HG02588 (cell line): Measurements from ENCODE around the gene KLHL12.

Source experiments
- ATAC-seq: cut with Tn5 transposase; IDR thresholded peaks from one replicate; pipeline ENCODE4 v1.9.1; 2021; ENCODE audit warnings: mild to moderate bottlenecking, moderate library complexity; ENCODE audit not compliant: unreplicated experiment

Gene KLHL12

GRCh38 chr1:202888531-202889360 lies 38.3 kb downstream of the KLHL12 start, which contains the start of gene RABIF:
Gene RABIF, minus strand, starts transcription at chr1:202889149. Its CDS starts 51 bp downstream, at chr1:202889098.
- peak; percentile 83 for ATAC-seq

GRCh38 chr1:202888221-202888530 lies 38.9 kb downstream of the KLHL12 start:
- ATAC-seq, result no peak

DNA sequence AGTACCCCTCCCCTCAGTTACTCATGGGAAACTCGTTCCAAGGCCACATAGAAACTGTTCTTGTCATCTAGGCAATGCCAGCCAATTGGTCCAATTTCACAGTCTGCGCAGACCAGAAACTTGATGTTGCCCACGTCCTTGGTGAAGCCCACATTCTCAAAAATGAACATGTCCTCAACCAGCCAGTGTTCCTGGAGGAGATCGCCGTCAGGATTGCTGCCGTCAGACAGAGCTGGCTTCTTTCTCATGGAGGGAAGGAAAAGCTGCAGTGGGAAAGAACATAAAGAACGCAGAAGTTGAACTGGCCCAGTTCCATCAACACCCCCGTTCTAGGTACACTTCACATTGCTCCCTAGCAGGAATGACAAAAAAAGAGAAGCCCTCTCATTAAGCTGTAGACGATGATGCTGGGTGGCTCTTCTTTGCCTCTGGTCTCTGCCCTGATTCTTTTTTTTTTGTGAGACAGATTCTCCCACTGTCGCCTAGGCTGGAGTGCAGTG lies 46.0 kb downstream of the KLHL12 start:
- ATAC-seq, result no peak

- no peak for ATAC-seq
These were observed 47.0 kb downstream of the KLHL12 start for GRCh38 chr1:202880062-202880461.

DNA sequence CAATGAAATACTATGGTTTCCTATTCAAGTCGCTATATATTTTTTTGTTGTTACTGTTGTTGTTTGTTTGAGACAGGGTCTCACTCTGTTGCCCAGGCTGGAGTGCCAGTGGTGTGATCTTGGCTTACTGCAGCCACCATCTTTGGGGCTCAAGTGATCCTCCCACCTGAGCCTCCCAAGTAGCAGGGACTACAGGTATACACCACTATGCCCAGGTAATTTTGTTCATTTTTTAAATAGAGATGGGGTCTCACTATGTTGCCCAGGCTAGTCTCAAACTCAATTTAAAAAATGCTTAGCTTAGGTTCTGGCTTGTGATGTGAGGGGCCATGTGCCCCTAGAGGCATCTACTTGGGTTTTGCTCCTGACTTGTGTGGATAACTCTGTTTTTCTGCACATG lies 47.9 kb downstream of the KLHL12 start:
- no peak for ATAC-seq

- ATAC-seq, result no peak
These were observed 54.0 kb downstream of the KLHL12 start for GRCh38 chr1:202873026-202873425.

DNA sequence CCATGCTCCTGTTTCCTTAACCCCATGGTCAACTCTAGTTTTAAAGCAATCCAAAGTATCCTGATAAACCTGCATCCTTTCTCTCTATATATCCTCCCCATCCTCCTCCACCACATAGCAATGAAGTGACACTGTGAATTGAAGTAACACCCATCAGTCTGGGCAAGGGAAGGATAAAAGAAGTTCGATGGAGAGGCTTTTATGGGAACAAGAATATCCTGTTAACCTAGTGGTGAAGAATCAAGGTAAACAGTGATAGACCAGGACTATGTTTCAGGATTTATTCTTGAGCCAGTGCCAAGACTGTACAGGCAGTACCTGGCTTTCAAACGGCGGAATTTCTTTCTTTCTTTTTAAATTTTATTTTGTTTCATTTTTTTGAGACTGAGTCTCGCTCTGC lies 55.7 kb downstream of the KLHL12 start:
- no peak for ATAC-seq

DNA sequence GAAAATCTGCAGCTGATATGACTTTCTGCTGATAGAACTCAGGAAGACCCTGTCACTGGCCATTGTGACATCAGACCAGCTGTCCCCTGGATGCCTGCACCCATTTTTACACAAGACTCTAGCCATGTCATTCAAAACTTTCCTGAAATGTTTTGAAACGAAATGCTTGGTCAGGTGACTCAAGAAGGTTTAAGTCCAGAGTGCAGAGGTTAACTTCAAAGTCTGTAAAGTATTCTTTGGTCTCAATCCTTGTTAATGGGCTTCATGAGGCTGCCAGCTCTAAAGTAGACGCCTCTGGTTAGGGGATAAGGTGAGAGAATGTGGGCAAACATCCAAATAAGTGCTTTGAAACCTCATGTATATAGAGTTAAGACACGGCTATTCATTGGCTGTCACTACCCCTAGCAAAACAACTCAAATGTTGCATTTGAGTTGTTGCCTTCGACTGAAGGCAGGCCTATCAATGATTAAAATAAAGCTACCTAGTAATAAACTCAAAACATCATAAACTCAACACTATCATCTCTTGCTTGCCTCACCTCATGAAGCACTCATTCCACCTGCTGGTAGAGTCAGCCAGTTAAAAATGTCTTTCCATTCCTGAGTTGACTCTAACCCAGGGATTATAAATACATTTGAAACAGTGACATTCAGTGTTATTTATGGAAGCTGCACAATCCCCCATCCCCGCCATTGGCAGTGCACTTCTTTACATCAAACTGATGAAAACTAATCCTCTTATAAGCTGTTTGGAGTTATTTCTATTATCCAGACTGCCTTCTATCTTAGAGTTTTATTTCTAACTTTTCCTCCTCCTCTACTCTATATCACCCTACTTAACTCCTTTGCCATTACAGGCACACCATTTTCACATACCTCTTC lies 64.1 kb downstream of the KLHL12 start:
- ATAC-seq, result no peak

GRCh38 chr1:202861420-202862132 lies 65.5 kb downstream of the KLHL12 start:
- peak; percentile 81 for ATAC-seq

- ATAC-seq, result peak; percentile 23
These were observed 66.2 kb downstream of the KLHL12 start for GRCh38 chr1:202860744-202861419.

- no peak for ATAC-seq
These were observed 68.1 kb downstream of the KLHL12 start for GRCh38 chr1:202858789-202859414.

- no peak for ATAC-seq
These were observed 68.7 kb downstream of the KLHL12 start for GRCh38 chr1:202858331-202858730.

DNA sequence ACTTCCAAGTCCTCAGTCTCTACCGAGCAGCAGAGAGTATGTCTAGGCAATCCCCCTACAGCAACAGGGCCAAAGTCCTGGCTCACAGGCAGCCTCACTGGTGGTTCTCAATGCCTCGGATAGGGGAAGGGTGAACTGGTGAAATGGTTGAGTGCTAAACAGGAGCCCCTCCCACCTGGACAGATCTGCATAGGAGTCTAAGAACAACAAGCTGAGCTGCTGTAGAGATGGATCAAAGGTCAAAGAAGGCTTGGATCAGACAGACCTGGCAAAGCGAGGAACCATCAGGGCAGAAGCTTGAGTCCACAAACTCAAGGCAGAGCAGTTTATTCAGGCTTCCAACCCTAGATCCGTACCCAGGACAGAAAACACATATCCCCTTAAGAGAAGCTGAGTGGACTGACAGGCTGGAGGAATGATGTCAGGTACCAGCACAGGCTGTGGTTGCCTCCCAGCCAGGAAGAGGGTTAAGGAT lies 69.9 kb downstream of the KLHL12 start:
- ATAC-seq, result no peak

- no peak for ATAC-seq
These were observed 71.0 kb downstream of the KLHL12 start for GRCh38 chr1:202856014-202856413.

- no peak for ATAC-seq
These were observed 72.2 kb downstream of the KLHL12 start for GRCh38 chr1:202854787-202855186.

- no peak for ATAC-seq
These were observed 74.7 kb downstream of the KLHL12 start for GRCh38 chr1:202852163-202852904.

DNA sequence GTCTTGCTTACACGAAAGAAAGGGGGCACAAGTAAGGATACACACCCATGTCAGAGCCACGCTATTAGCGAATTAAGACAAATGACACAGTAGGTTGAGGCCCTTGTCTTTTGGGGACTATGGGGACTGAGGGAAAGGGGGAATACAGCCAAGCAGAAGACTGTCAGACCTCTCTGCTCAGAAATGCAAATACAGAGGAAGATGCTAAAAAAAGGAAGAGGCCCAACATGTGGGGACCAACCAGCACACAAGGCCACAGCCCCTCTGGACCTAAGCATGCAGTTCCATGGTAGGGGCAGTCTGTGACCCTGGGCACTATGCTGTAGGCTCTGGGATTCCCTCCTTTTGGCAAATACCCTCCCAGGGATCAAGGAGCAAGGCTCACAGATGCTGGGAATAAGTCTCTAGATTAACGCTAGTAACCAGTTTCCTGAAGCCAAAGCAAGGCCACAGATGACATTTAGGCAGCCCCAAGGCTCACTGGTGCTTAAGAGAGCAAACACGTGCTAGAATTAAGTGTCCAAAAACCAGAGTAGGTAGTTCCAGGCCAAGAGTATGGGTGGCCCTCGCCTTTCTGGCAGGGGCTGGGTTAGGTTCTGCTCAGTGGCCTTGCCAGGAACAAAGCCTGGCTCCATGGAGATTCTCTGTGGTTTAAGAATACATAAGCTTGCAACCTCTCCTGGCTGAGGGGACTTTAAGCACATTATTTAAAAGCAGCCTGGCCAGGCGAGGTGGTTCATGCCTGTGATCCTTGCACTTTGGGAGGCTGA lies 76.3 kb downstream of the KLHL12 start:
- no peak for ATAC-seq

DNA sequence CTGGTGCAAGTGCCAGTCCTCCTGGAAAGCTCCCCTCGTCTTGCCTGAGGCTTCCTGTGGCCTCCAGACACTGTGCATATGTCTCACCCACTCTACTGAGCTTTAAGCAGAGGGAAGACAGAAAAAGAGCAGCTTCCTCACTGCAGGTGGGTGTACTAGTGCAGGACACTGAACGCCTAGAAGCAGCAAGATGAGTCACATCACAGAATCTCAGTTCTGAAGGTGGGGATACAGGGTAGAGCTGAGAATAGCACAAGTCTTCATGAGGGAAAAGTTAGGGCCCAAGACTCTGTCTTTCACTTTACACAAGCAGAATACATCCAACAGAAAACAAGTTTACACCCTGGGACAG lies 78.9 kb downstream of the KLHL12 start:
- peak; percentile 73 for ATAC-seq

DNA sequence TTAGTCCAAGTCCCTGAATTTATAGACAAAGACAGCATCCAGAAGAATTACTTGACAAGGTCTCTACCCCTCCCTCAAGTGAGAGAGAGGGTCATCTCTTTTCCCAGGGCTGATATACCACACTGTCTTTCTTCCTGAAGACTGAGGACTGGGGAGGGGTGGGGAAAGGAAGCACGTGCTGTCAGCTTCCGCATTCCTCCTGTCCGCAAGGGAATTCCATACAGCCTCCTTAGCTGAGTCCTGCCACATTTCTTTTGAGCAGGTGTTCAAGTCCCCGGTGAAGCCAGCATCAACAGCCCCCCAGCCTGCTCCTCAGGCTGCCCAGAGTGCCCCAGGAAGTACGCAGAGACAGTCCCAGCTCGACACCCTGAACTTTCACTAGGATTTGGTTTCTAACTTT lies 82.1 kb downstream of the KLHL12 start:
- no peak for ATAC-seq
